ENCODE results near the gene CYP2A7.
"Not testable (repeated sequence)": the region's sequence is repeated elsewhere in the genome, so short reads cannot be mapped to it uniquely, and the experiment has no call there.

DNA sequence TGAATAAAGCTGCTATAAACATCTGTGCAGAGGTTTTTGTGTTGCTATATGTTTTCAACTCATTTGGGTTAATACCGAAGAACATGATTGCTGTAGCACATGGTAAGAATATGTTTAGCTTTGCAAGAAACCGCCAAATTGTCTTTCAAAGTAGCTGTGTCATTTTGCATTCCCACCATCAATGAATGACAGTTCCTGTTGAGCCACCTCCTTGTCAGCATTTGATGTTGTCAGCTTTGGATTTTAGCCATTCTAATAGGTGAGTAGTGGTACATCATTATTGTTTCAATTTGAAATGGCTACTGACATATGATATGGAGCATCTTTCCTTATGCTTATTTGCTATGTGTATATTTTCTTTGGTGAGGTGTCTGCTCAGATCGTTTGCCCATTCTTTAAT lies 40.0 kb downstream of the CYP2A7 start:
- not testable (repeated sequence) for TF ChIP-seq EZH2 (IDR thresholded peaks at IDR 0.05; ENCODE audit: low read depth, low read length, severe bottlenecking); TCF12 (IDR thresholded peaks at IDR 0.05; ENCODE audit: low read depth, low read length); JUND (IDR thresholded peaks at IDR 0.05; ENCODE audit: low read length); ASH2L (IDR thresholded peaks at IDR 0.05; ENCODE audit: low read length); POLR2AphosphoS5 (IDR thresholded peaks at IDR 0.05; ENCODE audit: low read depth, low read length); SP2 (IDR thresholded peaks at IDR 0.05; ENCODE audit: low read length); POLR2A (IDR thresholded peaks at IDR 0.05; ENCODE audit: control extremely low read depth in 1 of 2, low read depth in 2 of 2, low read length in 2 of 2); TBP (IDR thresholded peaks at IDR 0.05; ENCODE audit: low read depth, low read length); SIRT6 (IDR thresholded peaks at IDR 0.05; ENCODE audit: low read length)
- TF ChIP-seq, protein P1, sequence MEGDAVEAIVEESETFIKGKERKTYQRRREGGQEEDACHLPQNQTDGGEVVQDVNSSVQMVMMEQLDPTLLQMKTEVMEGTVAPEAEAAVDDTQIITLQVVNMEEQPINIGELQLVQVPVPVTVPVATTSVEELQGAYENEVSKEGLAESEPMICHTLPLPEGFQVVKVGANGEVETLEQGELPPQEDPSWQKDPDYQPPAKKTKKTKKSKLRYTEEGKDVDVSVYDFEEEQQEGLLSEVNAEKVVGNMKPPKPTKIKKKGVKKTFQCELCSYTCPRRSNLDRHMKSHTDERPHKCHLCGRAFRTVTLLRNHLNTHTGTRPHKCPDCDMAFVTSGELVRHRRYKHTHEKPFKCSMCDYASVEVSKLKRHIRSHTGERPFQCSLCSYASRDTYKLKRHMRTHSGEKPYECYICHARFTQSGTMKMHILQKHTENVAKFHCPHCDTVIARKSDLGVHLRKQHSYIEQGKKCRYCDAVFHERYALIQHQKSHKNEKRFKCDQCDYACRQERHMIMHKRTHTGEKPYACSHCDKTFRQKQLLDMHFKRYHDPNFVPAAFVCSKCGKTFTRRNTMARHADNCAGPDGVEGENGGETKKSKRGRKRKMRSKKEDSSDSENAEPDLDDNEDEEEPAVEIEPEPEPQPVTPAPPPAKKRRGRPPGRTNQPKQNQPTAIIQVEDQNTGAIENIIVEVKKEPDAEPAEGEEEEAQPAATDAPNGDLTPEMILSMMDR (IDR thresholded peaks at IDR 0.05; ENCODE audit: control extremely low read depth in 1 of 3, insufficient read depth in 1 of 3, low read depth in 1 of 3, low read length in 3 of 3), result not testable (repeated sequence)
- TF ChIP-seq, protein P2, sequence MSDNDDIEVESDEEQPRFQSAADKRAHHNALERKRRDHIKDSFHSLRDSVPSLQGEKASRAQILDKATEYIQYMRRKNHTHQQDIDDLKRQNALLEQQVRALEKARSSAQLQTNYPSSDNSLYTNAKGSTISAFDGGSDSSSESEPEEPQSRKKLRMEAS (IDR thresholded peaks at IDR 0.05), result not testable (repeated sequence)
- TF ChIP-seq, protein P3, sequence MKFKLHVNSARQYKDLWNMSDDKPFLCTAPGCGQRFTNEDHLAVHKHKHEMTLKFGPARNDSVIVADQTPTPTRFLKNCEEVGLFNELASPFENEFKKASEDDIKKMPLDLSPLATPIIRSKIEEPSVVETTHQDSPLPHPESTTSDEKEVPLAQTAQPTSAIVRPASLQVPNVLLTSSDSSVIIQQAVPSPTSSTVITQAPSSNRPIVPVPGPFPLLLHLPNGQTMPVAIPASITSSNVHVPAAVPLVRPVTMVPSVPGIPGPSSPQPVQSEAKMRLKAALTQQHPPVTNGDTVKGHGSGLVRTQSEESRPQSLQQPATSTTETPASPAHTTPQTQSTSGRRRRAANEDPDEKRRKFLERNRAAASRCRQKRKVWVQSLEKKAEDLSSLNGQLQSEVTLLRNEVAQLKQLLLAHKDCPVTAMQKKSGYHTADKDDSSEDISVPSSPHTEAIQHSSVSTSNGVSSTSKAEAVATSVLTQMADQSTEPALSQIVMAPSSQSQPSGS (IDR thresholded peaks at IDR 0.05; ENCODE audit: low read length), result not testable (repeated sequence)
